GM23248 (cell line): ENCODE measurements around the gene TMEM203. TPM values are rescaled to one million over a fixed set of nuclear protein-coding genes. Genes with fewer than 3 reads are reported as not detected.
"Not testable (repeated sequence)": the region's sequence is repeated elsewhere in the genome, so short reads cannot be mapped to it uniquely, and the experiment has no call there.

Experiments used
- DNase-seq: peaks from one replicate; pipeline ENCODE4 v3.0.0-alpha.2; 2015
- H2AFZ ChIP-seq: fragments of 200-600 bp; sonication (generic); 2 replicates; pipeline ENCODE4 v1.6.1; 2016; ENCODE audit warnings: antibody characterized with exemption
- H3F3A ChIP-seq: fragments of 200-600 bp; sonication (generic); 2 replicates; pipeline ENCODE4 v1.6.1; 2016; ENCODE audit warnings: mild to moderate bottlenecking, antibody characterized with exemption, mixed run types; ENCODE audit not compliant: insufficient read depth
- H3K27ac ChIP-seq: fragments of 200-600 bp; sonication (generic); 2 replicates; pipeline ENCODE4 v1.5.1; 2016; ENCODE audit warnings: mild to moderate bottlenecking
- H3K27me3 ChIP-seq: fragments of 200-600 bp; sonication (generic); replicated peaks from 2 replicates; pipeline ENCODE4 v1.6.1; 2016; ENCODE audit warnings: mild to moderate bottlenecking; ENCODE audit not compliant: insufficient read depth
- H3K36me3 ChIP-seq: fragments of 200-600 bp; sonication (generic); 2 replicates; pipeline ENCODE4 v1.6.1; 2016; ENCODE audit warnings: low read depth, mild to moderate bottlenecking
- H3K4me1 ChIP-seq: fragments of 200-600 bp; sonication (generic); 2 replicates; pipeline ENCODE4 v1.6.1; 2016; ENCODE audit warnings: mild to moderate bottlenecking; ENCODE audit not compliant: insufficient read depth
- H3K4me2 ChIP-seq: fragments of 200-600 bp; sonication (generic); one replicate; pipeline ENCODE4 v1.6.1; 2016; ENCODE audit warnings: mild to moderate bottlenecking; ENCODE audit not compliant: unreplicated experiment
- H3K4me3 ChIP-seq: fragments of 200-600 bp; sonication (generic); 2 replicates; pipeline ENCODE4 v1.5.1; 2016; ENCODE audit warnings: mild to moderate bottlenecking
- H3K79me2 ChIP-seq: fragments of 200-600 bp; sonication (generic); 2 replicates; pipeline ENCODE4 v1.6.1; 2016; ENCODE audit warnings: mild to moderate bottlenecking; ENCODE audit not compliant: insufficient read depth
- H3K9ac ChIP-seq: fragments of 200-600 bp; sonication (generic); 2 replicates; pipeline ENCODE4 v1.6.1; 2016; ENCODE audit warnings: mild to moderate bottlenecking
- H3K9me2 ChIP-seq: fragments of 200-600 bp; sonication (generic); 2 replicates; pipeline ENCODE4 v1.6.1; 2016; ENCODE audit warnings: mixed run types, mild to moderate bottlenecking, moderate library complexity; ENCODE audit not compliant: insufficient read depth
- H3K9me3 ChIP-seq: fragments of 200-600 bp; sonication (generic); one replicate; pipeline ENCODE4 v1.6.1; 2017; ENCODE audit warnings: low read depth
- H4K20me1 ChIP-seq: fragments of 200-600 bp; sonication (generic); 2 replicates; pipeline ENCODE4 v1.6.0; 2016; ENCODE audit not compliant: insufficient read depth
- EZH2 ChIP-seq: fragments of 200-600 bp; sonication (generic); IDR thresholded peaks from 2 replicates; pipeline ENCODE4 v1.6.1; 2018; ENCODE audit warnings: antibody characterized with exemption, mild to moderate bottlenecking; ENCODE audit not compliant: insufficient read depth, poor library complexity, severe bottlenecking
- EZH2phosphoT487 ChIP-seq: fragments of 200-600 bp; sonication (generic); IDR thresholded peaks from 2 replicates; pipeline ENCODE4 v1.6.1; 2018; ENCODE audit warnings: antibody characterized with exemption, moderate library complexity, mild to moderate bottlenecking, low read depth; ENCODE audit not compliant: insufficient read depth
- WGBS, 2 experiments: methylation state at CpG; one replicate each; pipeline ENCODE4 v1.1.6; 2015 to 2017; ENCODE audit warnings: low lambda C conversion rate in 2 of 2, low coverage in 1 of 2; ENCODE audit errors: missing lambda C conversion rate in 2 of 2; 5-methylcytosine and 5-hydroxymethylcytosine counted together
- in situ Hi-C: fragments of 300-500 bp; cut with MboI; formaldehyde crosslinking; loops from 2 replicates; pipeline ENCODE4 v1.15.0; 2020
- polyA plus RNA-seq: library from polyadenylated mRNA; unstranded; fragments of >200 nt; fragmentation: Nextera tagmentation; extraction: Ambion mirVana; gene quantifications from 2 replicates; pipeline ENCODE4 v1.2.1, GENCODE V29; 2016
- total RNA-seq: library from RNA; depleted of rRNA; stranded (reverse); fragments of >200 nt; shearing (Covaris generic); gene quantifications from 2 replicates; pipeline ENCODE4 v1.2.3, GENCODE V29; 2014

The TMEM203 gene
- total and polyA plus RNA-seq, 2 experiments from 2014 or later, result 46.9 to 52.9 TPM

- H3K27ac ChIP-seq, result peak overlapping the region; percentile 95
- peaks cover 22% of the 10 kb centered on the region for H3F3A ChIP-seq
- TF ChIP-seq EZH2, result no peak
- TF ChIP-seq EZH2phosphoT487, result no peak
- peak overlapping the region; percentile 78 for H3K4me3 ChIP-seq
- H4K20me1 ChIP-seq, result peaks cover 19% of the 10 kb centered on the region; the same call in 1 of the 2 replicates
- no peaks in the 10 kb centered on the region for H3K27me3 ChIP-seq
- no peaks in the 10 kb centered on the region for H3K9me2 ChIP-seq
- H3K4me1 ChIP-seq, result peaks cover 13% of the 10 kb centered on the region; the same call in 1 of the 2 replicates
- peak overlapping the region; percentile 55 for H2AFZ ChIP-seq
- WGBS, 2 experiments, result 1% methylated on average over 28 to 49 of the region's 58 CpGs
- peak overlapping the region; percentile 95 for H3K9ac ChIP-seq
- in situ Hi-C loops, result no loop called here
- H3K9me3 ChIP-seq, result no peaks in the 10 kb centered on the region
- peaks cover 18% of the 10 kb centered on the region for H3K36me3 ChIP-seq
- peak; percentile 92 for DNase-seq
- peak overlapping the region; percentile 95 for H3K4me2 ChIP-seq
- peaks cover 54% of the 10 kb centered on the region for H3K79me2 ChIP-seq
Observed at GRCh38 chr9:137240318-137240840, 34.9 kb upstream of the TMEM203 start.

- H3K27me3 ChIP-seq, H3K9me2 ChIP-seq, DNase-seq, in situ Hi-C loops, H3K9me3 ChIP-seq: not testable (repeated sequence)
- Histone ChIP-seq H2AFZ (peak overlapping the region; percentile 55), H3F3A (peaks cover 22% of the 10 kb centered on the region), H3K4me3 (peak overlapping the region; percentile 78), H3K36me3 (peaks cover 18% of the 10 kb centered on the region), H3K27ac (peak overlapping the region; percentile 95), H3K4me1 (peaks cover 13% of the 10 kb centered on the region; the same call in 1 of the 2 replicates), H3K4me2 (peak overlapping the region; percentile 95), H3K79me2 (peaks cover 54% of the 10 kb centered on the region), H4K20me1 (peaks cover 19% of the 10 kb centered on the region; the same call in 1 of the 2 replicates), H3K9ac (peak overlapping the region; percentile 95)
- 30 to 31% methylated on average over 25 to 27 of the region's 27 CpGs for WGBS, 2 experiments
Observed at GRCh38 chr9:137239541-137240200, 34.2 kb upstream of the TMEM203 start.

- Histone ChIP-seq H3K36me3 (peaks cover 12% of the 10 kb centered on the region; the same call in 1 of the 2 replicates), H3K9me3 (no peaks in the 10 kb centered on the region), H3K27me3 (no peaks in the 10 kb centered on the region), H3K9me2 (no peaks in the 10 kb centered on the region), H3K4me2 (no peak overlapping the region), H3K79me2 (peaks cover 39% of the 10 kb centered on the region), H3K4me1 (peaks cover 9% of the 10 kb centered on the region; the same call in 1 of the 2 replicates), H4K20me1 (peaks cover 9% of the 10 kb centered on the region; the same call in 1 of the 2 replicates), H3F3A (peaks cover 6% of the 10 kb centered on the region), H2AFZ (no peak overlapping the region), H3K27ac (no peak overlapping the region), H3K4me3 (no peak overlapping the region), H3K9ac (no peak overlapping the region)
- in situ Hi-C loops, result no loop called here
- no peak for TF ChIP-seq EZH2phosphoT487
- TF ChIP-seq EZH2, result no peak
- WGBS, 2 experiments, result 86 to 88% methylated on average over 12 to 13 of the region's 13 CpGs
- no peak for DNase-seq
Observed at GRCh38 chr9:137237759-137238726, 32.6 kb upstream of the TMEM203 start.

GRCh38 chr9:137236936-137237421, 31.5 kb upstream of the TMEM203 start:
- H3K4me3 ChIP-seq, result no peak overlapping the region
- H4K20me1 ChIP-seq, result no peaks in the 10 kb centered on the region
- no peak for DNase-seq
- H3K27me3 ChIP-seq, result no peaks in the 10 kb centered on the region
- no peaks in the 10 kb centered on the region; the same call in 1 of the 2 replicates for H3F3A ChIP-seq
- H3K79me2 ChIP-seq, result peaks cover 29% of the 10 kb centered on the region
- no peaks in the 10 kb centered on the region for H3K9me3 ChIP-seq
- peaks cover 3% of the 10 kb centered on the region; the same call in 1 of the 2 replicates for H3K36me3 ChIP-seq
- H3K9me2 ChIP-seq, result no peaks in the 10 kb centered on the region
- no peak overlapping the region for H2AFZ ChIP-seq
- TF ChIP-seq EZH2 (no peak), EZH2phosphoT487 (no peak)
- no peak overlapping the region for H3K9ac ChIP-seq
- in situ Hi-C loops, result no loop called here
- no peak overlapping the region for H3K27ac ChIP-seq
- H3K4me2 ChIP-seq, result no peak overlapping the region
- no peaks in the 10 kb centered on the region for H3K4me1 ChIP-seq
- WGBS, 2 experiments, result 44 to 48% methylated on average over 11 of the region's 11 CpGs
